ENCODE data around the gene SERTAD4.

The SERTAD4 gene

DNA sequence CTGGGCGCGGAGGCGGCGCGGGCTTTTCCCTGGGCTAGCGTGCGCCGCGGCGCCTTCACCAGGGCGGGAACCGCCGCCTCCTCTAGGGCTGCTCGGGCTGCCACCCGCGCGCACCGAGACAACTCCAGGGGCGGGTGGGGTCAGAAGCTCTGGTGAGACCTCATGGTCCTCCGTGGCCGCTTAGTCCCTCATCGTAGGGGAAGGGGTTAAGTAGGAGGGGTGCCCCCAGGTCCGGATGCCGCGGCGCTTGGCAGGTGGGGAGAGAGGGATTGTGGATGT, 559 bp downstream of the SERTAD4 start:
- H3K4me3 ChIP-seq (replicated peaks; ENCODE audit: low read depth, low read length): peak overlapping the region; percentile 74

DNA sequence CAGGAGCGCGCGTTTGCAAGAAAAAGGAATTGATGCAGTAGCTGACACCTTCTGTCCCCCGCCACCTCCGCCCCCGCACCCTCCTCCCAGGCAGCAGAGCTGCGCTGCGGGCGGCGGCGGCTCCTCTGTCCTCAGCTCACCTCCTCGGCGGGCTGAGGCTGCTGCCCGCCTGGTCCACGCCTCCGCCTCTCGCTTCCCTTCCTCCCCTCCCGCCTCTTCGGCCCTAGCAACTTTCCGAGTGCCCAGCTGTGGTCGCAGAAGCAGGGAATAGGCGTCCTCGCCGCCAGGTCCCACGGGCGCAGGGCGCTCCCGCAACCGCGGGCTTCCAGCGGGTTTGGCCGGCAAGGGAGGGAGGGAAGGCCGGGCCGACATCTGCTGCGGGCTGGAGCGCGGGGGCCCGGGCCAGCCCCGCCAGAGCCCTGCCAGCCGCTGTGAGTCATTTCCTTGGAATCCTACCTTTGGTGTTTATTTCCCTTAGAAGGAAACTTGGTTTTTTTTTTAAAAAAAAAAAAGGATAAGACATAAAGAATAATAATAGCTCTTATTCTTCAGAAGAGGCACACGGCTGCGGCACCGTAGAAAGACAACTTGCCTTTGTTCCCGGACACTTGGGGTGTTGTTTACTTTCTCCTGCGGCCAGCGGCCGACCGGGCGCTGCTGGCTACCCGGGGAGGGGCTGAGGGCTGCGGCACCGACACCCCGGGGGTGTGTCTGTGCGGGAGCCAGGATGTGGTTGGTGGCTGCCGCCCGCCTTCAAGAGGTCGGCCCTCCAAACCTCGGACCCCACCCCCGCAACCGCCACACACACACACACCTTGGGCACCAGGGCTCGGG, 1.1 kb downstream of the SERTAD4 start:
- DNase-seq (ENCODE audit: extremely low read depth, low read depth): no peak

More for the DNA sequence above, 559 bp downstream of the SERTAD4 start:
- DNase-seq (ENCODE audit: extremely low read depth, low read depth): no peak
- TF ChIP-seq, protein P1, sequence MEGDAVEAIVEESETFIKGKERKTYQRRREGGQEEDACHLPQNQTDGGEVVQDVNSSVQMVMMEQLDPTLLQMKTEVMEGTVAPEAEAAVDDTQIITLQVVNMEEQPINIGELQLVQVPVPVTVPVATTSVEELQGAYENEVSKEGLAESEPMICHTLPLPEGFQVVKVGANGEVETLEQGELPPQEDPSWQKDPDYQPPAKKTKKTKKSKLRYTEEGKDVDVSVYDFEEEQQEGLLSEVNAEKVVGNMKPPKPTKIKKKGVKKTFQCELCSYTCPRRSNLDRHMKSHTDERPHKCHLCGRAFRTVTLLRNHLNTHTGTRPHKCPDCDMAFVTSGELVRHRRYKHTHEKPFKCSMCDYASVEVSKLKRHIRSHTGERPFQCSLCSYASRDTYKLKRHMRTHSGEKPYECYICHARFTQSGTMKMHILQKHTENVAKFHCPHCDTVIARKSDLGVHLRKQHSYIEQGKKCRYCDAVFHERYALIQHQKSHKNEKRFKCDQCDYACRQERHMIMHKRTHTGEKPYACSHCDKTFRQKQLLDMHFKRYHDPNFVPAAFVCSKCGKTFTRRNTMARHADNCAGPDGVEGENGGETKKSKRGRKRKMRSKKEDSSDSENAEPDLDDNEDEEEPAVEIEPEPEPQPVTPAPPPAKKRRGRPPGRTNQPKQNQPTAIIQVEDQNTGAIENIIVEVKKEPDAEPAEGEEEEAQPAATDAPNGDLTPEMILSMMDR (IDR thresholded peaks at IDR 0.05; ENCODE audit: low read depth, low read length, missing control alignments): no peak

DNA sequence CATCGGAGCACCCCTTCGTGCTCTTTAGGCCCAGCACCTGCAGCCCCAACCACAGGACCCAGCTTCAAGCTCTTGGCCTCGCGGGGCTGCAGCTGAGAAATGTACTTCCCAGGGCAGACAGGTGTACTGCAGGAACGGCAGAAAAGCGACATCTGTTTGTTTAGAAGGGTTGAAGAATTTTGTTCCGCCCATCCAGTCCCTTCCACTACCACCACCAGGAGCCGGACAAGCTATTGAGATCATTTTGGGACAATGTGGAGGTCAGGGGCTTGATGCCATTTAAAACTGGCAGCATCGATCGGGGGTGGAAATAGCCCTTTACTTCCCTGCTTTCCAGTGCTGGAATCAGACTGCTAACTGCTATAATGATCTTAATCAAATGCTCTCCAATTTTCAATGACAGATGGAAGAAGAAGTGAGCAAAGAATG, 1.7 kb downstream of the SERTAD4 start:
- TF ChIP-seq, protein P1 (IDR thresholded peaks at IDR 0.05; ENCODE audit: low read depth, low read length, missing control alignments): no peak
- H3K4me3 ChIP-seq (replicated peaks; ENCODE audit: low read depth, low read length): peak overlapping the region; percentile 74
- no peak for DNase-seq (ENCODE audit: extremely low read depth, low read depth)

More for the DNA sequence above, 1.1 kb downstream of the SERTAD4 start:
- H3K4me3 ChIP-seq (replicated peaks; ENCODE audit: low read depth, low read length): peak overlapping the region; percentile 74
- TF ChIP-seq, protein P1 (IDR thresholded peaks at IDR 0.05; ENCODE audit: low read depth, low read length, missing control alignments): no peak

DNA sequence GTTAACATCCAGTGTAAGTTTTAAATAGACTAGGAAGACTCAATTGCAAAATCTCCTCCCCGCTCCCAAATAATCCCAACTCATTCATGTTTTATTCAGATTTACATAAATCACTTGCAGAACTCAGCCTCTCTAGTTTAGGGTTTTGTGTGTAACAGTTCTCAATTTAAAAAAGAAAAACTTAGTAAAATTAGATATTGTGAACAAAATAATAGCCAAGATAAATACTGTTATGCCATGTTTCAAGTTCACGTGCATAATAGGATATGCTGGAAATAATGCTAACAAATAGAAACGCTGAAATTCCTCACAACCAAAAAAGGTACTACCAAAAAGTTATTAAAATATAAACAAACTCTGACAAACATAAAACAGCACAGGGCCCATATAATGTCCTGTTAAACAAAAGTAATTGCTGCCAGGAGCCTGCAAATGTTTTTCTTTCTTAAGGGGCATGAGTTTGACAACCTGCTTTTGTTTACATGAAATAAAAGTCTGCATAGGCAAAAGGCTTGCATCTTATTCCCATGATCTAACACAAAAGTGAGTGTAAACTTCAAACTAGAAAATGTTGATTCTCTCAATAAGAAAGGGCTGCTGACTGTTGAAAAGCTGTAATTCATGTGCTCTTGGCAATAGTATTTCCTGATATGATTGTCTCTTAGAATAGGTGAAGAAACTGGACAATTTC, 2.9 kb downstream of the SERTAD4 start:
- no peak overlapping the region for H3K4me3 ChIP-seq (replicated peaks; ENCODE audit: low read depth, low read length)
- DNase-seq (ENCODE audit: extremely low read depth, low read depth): no peak
- TF ChIP-seq, protein P1 (IDR thresholded peaks at IDR 0.05; ENCODE audit: low read depth, low read length, missing control alignments): no peak

DNA sequence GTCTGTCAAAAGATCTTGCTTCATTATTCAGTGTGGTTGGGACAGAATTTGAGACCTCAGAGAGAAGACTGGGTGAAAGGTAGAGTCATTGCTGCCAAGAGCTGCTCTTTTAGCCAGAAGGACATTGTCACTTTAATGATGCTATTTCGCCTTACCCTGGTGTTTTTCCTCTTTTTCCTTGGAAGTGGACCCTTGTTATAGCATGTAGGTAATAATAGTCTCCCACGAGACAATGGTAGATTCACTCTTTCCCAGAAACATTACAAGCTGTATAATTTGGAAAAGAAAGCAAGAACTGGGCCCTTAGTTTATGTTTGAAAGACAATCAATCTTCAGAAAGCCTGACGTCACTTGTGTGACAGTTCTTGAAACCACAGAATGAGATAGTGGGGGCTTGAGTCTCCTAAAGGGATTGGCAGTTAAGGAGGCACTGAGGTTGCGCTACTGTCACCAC, 3.8 kb downstream of the SERTAD4 start:
- no peak for DNase-seq (ENCODE audit: extremely low read depth, low read depth)
- H3K4me3 ChIP-seq (replicated peaks; ENCODE audit: low read depth, low read length): no peak overlapping the region
- TF ChIP-seq, protein P1 (IDR thresholded peaks at IDR 0.05; ENCODE audit: low read depth, low read length, missing control alignments): no peak

DNA sequence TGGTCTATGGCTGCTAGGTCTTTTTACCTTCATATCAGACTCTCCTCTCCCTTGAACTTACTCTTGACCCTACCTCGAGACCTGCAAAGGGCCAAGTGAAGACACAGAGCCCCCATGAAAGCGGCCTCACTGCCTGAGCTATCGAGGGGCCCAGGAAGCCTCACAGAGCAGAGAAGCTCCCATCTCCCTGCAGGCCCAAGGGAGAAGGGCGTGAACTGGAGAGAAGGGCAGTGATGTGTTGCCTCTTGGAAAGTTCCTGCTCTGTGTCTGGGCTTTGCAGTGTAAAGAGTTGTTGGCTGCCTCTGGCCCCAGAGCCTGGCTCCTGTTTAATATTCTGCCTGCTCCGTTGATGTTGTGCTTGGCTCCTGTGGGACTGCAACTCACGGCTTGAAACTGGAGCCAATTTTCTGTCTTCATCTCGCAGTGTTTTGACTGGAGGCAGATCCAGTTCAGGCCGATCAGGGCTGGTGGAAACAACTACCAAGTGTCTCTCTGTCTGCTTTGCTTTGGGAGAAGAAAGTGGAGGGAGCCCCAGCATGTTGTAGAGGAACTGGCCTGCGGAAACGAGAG, 4.3 kb downstream of the SERTAD4 start:
- DNase-seq (ENCODE audit: extremely low read depth, low read depth): no peak
- no peak overlapping the region for H3K4me3 ChIP-seq (replicated peaks; ENCODE audit: low read depth, low read length)

More for the DNA sequence above, 4.3 kb downstream of the SERTAD4 start:
- TF ChIP-seq, protein P1 (IDR thresholded peaks at IDR 0.05; ENCODE audit: low read depth, low read length, missing control alignments): no peak
